CD4-positive, alpha-beta T cell treated with Interleukin-15 for 1 hour (primary cell): Measurements from ENCODE around the gene PLA2G12A.
"Not testable (repeated sequence)": the region's sequence is repeated elsewhere in the genome, so short reads cannot be mapped to it uniquely, and the experiment has no call there.

Experiments used
- DNase-seq: peaks from one replicate; pipeline ENCODE4 v3.0.0-alpha.2; 2020

Gene PLA2G12A

DNA sequence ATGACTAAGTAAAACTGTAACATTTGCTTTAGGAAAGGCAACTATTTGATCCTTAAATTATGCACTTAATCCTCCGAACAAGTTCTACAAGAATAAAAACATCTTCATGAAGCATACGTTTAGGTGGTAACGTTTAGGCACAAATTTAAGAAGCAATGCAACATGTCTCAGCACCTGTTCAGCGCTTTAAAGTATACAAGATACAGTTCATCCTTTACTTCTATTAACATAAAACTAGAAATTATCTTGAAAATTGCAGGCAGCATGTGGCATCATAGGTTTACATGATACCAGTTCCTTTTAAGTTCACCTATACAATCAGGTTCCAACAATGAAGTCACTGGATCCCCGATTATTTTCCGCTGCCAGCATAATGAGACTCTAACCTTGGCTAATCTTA lies 1.5 kb downstream of the PLA2G12A start:
- no peak for DNase-seq

GRCh38 chr4:109723110-109723509 lies 6.8 kb downstream of the PLA2G12A start:
- DNase-seq: no peak

GRCh38 chr4:109722357-109722756 lies 7.5 kb downstream of the PLA2G12A start:
- no peak for DNase-seq

- no peak for DNase-seq
These were observed 8.8 kb downstream of the PLA2G12A start for GRCh38 chr4:109721033-109721432.

DNA sequence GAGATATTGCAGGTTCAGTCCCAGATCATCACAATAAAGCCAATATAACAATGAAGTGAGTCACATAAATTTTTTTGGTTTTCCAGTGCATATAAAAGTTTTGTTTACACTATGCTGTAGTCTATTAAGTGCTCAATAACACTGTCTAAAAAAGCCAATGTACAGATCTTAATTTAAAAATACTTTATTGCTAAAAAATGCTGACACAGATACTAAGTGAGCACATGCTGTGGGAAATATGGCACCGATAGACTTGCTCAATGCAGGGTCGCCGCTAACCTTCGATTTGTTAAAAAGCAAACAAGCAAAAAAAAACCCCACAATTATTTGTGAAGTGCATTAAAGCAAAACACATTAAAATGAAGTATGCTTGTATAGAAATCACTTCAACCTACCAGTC lies 10.3 kb downstream of the PLA2G12A start:
- no peak for DNase-seq

DNA sequence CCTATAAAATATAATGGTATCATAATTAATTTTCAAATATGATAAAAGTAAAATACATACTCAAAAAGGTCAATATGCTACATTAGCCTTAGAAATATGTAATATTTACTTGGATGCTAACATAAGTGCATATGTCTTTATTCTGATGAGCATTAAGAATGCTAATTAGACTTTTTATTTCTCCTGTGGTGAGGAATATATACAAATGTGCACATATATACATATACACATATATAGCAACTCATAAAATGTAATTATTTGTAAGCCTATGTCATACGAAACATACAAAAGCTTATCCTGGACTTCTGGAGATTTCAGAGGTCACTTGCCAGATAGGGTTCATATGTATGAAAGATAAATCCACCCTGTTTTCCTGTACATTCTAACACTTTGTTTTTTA lies 11.1 kb downstream of the PLA2G12A start:
- no peak for DNase-seq

DNA sequence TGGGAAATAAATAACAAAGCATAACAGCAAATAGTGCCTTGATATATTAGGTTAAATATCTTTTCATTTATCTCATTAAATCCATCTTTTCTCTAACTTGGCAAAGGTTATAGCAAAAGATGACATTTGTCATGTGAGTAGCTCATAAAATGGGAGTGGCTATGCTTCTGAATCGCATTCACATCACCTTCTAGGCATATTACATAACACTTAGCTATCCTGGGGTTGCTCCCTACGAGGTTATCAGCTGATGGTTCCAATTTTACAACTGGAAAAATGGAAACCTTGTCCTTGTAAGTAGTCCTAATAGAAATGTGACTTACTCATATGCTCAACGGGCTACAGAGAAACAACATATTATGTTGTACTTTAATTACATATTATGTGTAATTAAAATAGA lies 16.4 kb downstream of the PLA2G12A start:
- no peak for DNase-seq

DNA sequence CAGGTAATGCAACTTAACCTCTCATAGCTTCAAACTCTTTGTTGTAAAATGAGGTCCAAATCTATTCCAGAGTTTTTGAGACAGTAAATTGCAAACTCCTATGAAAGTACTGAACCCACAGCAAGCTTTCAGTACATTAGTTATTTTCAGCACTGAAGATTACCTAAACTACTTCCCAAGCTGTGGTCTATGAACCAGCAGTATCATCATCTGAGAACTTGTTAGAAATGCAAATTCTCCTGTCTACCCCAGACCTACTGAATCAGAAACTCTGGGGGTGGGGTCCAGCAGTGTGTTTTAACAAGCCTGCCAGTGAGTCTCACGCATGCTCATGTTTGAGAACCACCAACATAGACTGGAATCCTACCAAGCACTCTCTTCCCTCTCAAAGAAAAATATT lies 20.9 kb downstream of the PLA2G12A start:
- DNase-seq: no peak

GRCh38 chr4:109708435-109708834 lies 21.4 kb downstream of the PLA2G12A start:
- no peak for DNase-seq

DNA sequence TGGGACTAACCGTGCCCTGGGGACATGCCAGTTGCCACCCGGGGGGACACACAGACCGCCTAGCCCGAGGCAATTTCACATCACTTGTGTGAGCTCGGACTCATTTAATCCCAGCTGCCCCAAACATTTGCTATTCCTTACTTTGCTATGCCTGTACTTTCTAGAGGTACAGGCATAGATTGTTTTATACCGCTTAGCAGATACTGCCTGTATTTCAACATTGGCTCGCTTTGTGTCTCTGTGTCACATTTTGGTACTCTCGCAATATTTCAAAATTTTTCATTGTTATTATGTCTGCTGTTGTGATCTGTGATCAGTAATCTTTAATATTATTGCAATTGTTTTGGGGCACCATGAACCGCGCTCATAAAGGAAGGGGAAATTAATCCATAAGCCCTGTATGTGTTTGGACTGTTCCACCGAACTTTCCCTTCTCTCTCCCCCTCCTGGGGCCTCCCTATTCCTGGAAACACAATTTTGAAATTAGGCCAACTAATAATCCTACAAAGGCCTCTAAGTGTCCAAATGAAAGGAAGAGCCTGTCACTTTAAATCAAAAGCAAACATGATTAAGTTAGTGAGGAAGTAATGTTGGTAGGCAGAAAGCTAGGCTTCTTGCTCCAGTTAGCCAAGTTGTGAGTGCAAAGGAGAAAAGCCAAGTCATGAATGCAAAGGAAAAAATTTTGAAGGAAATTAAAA lies 26.1 kb downstream of the PLA2G12A start:
- DNase-seq: no peak

DNA sequence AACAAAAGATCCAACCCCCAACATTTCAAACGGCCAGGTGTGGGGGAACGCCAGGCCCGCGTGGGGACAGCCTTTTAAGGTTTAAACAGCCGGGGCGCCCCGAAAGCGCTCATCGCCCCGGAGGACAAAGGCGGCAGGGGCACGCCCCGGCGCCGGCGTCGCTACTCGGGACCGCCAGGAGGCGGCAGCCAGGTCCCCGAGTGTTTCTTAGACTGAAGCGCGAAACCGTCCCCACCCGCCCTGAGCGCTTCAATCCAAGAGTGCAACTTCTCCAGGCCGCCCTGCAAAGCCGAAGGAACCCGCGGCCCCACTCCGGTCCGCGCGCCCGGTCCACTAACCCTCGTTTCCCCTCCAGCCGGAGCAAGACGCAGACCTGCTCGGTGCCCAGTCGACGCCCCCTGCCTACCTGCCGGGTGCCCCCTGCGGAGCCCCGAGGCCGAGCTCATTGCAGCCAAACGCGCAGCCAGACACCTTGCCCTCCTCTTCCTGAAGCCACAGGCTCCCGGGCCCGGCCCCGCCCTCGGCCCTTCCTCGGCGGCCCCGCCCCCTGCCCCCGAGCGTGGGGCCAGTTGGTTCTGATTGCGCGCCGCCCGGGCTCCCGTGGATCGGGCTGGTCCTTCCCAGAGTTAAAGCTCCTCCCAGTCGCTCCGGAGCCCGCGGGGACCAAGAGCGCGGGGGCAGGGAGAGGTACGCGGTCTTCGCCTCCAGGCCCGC lies 26.8 kb downstream of the PLA2G12A start, which contains the start of gene CASP6:
CASP6 (minus strand) TSS at position 496 of the 714 bp plus-strand sequence; CDS start at position 446, 50 bp downstream.
- DNase-seq: peak; percentile 69

GRCh38 chr4:109701566-109702410 lies 28.1 kb downstream of the PLA2G12A start:
- DNase-seq: no peak

GRCh38 chr4:109699553-109700225 lies 30.2 kb downstream of the PLA2G12A start:
- no peak for DNase-seq

- DNase-seq: no peak
These were observed 31.2 kb downstream of the PLA2G12A start for GRCh38 chr4:109698656-109699055.

- DNase-seq: no peak
These were observed 38.4 kb downstream of the PLA2G12A start for GRCh38 chr4:109691411-109691920.

DNA sequence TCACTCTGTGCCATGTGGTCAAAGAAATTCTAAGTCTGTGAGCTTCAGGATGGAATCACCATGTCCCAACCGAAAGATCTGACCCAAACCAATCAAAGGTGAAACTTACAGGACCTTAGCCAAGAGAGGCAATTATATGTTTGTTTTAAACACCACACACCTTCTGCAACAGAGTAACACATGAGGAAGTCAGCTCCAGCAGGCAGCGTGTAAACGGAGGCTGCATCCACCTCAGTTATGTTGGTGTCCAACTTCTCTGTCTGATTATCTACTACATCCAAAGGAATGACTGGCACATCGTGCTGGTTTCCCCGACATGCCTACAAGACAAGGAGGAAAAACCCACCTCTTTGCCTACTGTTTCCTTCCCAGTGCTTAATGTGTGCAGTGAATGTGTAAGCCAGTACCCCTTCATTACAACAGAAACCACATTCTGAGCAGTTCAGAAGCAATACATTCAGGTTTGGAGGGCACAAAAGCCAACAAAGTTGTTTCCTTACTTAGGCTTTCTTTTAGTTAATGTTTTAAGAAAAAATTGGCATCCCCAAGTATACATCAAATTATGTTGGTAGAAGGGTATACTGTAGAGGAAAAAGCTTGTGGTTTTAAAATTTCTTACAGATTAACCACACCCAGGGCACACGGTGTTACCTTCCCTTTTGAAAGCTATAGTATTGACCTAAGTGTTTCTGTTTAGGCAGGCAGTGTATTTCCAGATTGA lies 39.0 kb downstream of the PLA2G12A start:
- DNase-seq: no peak

DNA sequence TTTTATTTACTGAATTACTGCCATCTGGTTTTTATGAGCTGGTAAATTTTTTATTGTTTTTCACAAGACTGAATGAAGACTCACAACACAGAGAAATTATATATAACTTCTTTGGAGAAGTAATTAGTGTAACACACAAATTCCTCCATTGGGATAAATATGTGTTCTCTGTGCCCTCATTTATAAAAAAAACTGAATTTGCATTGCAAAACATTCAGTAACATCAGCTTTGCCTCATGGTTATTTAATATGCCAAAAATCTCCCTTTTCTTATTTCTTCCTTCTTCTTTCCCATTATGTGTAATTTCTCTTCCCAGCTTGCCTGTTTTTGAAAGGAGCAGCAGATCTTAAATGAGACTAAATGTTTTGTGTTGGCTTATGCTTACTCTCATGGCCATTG lies 45.1 kb downstream of the PLA2G12A start:
- no peak for DNase-seq

DNA sequence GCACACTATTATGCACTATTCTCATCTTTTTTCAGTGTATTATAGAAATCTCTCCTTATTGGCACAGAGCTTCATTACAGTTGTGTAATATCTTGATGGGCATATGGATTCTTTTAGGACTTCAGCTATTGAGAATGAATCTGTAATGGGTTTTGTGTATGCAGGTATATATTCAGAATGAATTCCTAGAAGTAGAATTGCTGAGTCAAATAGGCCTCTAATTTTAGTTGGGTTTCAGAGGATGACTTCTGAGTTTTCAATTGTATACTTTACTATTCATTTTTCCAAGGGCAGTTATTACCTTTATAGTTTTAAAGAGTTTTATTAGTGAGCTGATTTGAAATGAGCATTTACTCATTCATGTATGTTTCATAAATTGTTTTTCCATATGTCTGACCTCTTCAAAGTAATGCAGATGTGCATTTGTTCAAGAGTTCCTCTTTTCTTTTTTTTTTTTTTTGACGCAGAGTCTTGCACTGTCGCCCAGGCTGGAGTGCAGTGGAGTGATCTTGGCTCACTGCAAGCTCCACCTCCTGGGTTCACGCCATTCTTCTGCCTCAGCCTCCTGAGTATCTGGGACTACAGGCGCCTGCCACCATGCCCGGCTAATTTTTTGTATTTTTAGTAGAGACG lies 46.1 kb downstream of the PLA2G12A start:
- DNase-seq: no peak

DNA sequence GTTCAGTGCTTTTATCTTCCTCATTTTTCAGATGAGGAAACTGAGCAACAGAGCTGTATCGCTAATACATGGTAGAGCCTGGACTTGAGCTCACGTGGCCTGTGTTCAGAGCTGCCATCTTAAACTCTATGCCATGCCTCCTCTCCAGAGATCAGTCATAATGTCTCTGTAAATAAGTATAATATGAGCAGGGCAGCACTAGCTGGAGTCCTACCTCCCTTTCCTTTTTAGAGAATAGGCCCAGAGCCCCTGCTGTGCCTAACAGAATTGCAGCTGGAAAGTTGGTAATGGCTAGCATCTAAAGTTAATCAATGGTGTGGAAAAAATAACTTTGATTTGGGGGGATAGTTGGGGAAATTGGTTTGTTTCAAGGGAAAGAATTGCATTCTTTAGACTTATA lies 47.0 kb downstream of the PLA2G12A start:
- DNase-seq: no peak

- DNase-seq: not testable (repeated sequence)
These were observed 50.9 kb downstream of the PLA2G12A start for GRCh38 chr4:109678925-109679324.

DNA sequence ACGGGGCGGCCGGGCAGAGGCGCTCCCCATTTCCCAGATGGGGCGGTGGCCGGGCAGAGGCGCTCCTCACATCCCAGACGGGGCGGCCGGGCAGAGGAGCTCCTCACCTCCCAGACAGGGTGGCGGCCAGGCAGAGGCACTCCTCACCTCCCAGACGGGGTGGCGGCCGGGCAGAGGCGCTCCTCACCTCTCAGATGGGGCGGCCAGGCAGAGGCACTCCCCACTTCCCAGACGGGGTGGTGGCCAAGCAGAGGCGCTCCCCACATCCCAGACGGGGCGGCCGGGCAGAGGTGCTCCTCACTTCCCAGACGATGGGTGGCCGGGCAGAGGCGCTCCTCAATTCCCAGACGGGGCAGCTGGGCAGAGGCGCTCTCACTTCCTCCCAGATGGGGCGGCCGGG lies 51.4 kb downstream of the PLA2G12A start:
- not testable (repeated sequence) for DNase-seq

- DNase-seq: no peak
These were observed 53.0 kb downstream of the PLA2G12A start for GRCh38 chr4:109676886-109677285.
